ENCODE data around the gene MSN. TPM values are rescaled to one million over a fixed set of nuclear protein-coding genes. Genes with fewer than 3 reads are reported as not detected.

MSN gene
- polyA plus RNA-seq, 1 donor = 118 TPM

DNA sequence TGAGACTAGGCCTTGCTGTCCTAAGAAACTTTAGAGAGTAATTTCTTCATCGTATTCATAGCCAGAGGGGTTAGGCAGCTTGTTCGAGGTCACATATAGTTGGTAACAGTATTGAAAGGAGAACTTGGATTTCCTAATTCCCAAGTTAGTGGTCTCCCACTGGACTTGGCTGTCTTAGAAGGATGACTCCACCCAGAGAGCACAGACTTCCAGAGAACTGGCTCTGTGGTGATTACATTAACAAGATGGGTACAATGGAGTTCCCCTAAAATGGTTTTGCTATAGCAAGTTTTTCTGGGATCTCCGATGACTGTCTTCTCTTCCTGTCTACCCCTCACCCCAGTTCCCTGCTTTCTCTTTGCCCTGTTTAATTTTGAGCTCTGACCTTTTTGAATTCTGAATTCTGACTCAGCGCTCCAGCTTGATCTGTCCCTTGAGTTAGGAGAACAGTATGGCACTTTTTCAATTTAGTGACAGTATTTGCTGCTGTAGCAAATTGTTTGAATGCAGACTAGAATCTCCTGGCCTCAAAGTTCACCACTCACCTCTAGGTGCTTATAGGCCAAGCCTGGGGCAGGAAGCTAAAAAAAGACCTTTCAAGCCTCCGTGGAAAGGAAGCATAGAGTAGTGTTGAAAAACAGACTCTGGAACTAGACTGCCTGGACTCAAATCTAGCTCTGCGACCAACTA, 6.9 kb downstream of the MSN start:
- DNase-seq = no peak

DNA sequence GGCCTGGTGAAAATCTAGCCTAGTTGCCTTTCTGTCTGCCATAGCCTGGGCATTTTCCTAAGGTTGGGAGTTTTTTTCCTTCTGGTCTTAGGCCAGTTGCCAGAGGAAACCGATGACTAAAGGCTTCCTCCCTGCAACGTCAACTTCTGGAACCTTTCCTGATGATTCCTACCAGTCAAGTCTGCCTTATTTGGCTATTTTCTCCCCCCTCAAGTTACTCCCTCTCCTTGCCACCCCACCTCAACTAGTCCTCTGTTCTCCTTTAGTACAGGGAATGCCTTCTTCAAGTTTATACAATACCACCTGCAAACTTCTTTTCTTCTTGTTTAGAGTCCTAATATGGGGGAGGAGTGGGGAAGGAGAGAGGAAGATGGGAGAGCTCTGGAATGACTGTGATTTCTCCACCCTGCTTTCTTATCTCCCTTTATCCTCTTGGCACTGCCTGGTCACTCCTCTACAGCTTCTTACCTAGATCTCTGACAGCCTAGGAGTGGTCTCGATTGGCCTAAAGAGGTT, 10.6 kb downstream of the MSN start:
- DNase-seq = peak; percentile 36

DNA sequence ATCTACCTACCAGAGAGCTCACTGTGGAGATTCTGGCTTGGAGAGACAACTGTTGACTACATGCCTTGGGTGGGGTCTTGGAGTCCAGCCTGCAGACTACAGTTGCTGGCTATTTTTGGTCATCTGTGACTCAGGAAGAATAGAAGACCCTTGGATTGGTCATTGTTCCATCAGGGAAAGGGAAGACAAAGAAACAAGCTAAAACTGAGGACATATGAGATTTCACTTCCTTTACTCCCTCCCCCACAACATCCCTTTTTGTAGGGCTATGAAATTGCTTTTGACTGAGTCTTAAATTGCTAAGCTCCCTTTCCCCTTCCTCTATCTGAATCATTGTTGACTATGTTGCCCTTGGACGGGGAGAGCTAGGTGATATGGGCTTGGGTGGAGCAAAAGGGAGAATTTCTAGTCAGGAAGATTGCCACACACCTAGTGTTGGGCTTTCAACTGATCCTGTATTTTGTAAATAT, 11.7 kb downstream of the MSN start:
- DNase-seq = no peak

DNA sequence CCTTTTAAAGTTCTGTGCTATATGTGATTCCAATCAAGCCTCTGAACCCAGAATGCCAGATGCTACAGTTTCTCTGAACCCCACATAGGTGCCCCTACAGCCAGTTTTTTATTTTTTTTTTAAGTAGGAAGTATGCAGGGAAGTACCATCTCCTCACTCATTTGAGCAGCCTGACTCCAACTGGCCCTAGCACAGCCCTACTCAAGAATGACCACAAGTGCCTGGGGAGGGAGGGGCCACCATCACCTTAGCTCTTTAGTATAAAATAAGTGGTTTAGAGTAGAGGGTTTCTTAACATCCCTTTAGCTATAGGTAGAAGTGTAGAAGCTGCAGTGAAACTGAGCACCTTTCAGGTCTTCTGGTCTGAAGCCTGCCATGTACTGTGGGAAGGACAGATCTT, 14.4 kb downstream of the MSN start:
- DNase-seq = no peak

DNA sequence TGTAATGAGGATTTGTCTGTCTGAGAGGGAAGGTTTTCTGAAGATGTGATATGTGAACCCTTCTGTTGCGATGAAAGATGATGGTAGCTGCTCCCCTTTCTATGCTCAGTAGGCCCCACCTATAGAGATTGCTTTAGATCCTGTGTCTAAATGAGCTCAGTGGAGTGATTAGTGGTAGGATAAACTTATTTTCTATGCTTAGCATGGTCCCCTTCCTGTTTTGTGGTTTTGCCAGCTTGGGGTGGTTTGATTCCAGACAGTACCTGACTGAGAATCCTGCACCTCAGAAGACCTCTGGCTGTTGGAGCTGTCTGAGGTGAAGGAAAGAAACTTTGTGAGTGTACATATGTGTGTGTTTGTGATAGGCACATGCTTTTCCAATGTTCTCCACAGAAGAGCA, 17.7 kb downstream of the MSN start:
- DNase-seq = no peak

DNA sequence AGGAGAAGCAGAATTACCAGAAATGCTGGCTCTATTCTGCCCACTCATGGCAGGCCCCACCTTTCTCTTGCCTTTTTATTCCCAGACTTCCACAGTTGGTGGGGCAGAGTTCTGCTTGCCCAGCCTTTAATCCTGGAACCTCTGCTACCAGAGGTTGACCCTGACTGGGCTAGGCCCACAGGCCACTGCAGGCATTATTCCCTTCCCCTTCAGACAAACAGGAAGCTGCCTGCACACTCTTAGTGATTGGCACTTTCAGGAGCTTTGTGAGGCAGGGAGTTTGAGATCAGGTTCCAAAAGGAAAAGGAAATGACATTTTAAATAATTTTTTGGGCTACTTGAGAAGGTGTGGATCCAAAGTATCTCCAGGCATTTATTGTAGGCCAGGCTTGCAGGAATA, 18.8 kb downstream of the MSN start:
- DNase-seq = no peak

DNA sequence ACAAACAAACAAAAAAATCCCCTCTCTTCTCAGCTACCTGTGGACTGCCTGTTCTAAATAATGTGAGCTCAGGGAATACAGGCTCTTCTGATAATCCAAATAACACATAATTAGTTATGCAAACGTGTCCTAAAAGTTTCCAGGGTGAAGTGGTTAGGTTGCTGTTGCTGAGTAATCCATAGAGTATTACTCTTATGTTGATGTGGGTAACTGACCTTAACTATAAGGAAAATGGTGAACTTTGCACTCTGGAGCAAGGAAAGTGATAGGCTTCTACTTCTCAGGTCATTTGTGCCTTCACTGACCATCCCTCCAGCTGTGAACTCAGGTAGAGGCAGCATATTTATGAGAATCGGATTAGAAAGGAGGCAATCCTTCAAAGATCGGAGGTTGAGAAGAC, 19.9 kb downstream of the MSN start:
- DNase-seq = no peak

DNA sequence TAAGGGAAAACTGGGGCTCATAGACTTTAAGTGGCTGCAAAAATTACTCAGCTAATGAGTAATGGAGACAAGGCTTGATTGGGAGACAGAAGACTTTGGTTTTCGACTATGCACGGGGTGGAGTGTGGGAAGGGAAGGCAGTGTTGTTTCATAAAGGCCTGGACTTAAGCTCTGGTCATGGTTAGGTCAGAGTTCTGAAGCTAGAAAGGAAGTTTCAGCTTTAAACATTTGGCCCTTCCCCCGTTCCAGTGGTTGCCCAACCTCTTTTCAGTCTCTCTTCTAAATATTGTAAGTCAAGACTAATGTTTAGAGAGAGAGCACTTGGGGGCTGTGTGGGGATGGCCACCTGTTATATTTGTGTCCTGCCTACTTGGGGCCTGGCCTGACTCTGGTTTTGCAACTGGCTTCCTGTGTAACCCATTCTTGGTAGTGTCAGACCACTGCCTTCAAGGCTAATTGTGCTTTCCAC, 21.0 kb downstream of the MSN start:
- no peak for DNase-seq

DNA sequence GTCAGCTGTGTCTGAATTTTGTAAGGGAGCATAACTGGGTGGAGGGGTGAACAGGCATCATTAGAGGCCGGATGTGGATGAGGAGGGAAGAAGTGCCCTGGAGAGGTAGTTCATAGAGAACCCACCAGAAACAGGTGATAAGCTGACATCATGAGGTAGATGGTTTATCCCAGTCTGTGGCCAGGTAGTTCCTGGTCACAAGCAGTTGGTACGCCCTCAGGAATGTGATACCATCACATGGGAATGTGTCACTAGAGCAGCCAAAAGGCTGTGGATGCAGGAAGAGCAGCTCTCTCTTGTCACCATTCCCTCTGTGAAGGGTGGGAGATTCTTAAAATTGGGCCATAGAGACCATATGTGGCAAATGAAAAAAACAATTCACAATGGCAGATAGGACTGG, 21.9 kb downstream of the MSN start:
- no peak for DNase-seq

DNA sequence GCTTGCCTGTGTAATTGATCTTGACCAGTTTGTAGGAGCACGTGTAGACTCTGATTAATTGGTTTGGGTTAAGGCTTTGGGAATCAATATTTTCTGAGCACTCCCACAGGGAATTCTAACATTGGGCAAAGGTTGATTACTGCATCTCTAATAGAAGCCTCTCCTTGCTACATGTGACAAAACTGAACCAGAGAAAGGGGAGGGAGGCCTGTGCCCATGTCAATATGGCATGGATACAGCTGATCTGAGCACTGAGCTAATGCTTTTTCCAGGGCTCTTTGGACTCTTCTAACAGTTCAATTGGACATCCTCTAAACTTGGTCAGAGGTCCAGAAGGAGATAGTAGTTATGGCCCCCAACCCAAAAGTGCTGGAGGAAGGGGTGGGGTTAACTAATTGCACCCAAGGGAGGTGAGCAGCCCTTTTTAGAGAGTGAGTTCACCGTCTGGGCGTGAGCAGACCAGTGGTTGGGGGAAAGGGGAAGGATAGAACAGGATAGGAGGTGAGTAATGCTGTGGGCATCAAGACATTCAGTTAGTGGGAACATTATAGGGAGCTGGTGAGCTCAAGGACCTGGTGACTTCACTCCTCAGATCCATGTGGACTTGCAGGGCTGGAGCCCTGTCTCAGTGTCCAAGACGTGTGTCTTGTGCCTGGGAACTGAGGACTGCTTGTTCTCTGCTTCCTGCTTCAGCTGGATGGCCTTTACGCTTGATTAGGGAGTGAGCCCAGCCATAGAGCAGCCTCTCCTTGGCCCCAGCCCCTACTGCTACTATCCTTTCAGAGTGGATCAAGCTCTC, 22.8 kb downstream of the MSN start:
- no peak for DNase-seq

DNA sequence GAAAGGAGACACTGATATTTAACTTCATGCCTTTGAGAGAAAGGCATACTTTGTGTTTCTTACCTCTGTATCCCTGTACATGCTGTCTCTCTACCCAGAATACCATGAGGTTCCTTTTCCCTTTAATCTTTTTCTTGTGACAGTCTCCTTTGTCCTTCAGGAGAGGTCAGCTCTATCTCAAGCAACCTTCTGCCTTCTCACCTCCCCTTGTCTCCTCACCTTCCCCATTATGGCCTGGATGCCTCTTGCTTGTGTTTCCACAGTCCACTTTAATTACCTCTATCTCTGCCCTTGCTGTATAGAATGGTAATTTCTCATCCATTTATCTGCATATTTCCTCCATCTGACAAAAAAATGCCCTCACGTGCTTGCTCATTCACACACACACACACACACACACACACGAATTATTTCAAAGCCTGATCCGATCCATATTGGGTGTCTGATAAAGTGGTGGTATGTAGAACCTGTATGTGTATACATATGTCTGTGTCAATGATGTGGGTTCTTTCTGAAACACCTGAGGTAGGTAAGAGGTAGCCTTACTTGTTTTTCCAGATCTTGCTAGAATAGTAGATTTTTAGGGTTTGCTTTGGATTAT, 28.5 kb downstream of the MSN start:
- DNase-seq = no peak

DNA sequence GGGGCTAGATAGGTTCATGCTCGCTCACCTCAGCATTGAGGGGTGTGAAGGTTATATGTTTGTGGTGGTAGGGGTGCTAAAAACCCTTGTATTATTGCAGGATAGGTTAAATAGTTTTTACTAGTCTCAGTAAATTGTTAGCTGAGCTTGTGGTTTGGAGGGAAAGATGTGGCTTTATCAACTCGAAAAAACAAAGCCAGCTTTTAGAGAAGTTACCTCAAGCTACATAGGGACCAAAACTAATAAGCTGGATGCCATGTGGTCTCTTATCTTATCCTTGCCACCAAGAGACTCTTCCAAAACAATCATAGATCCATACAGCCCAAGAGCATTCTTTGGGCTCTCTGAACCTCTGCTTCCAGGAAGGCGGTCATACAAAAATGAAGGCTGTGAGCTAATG, 29.2 kb downstream of the MSN start:
- DNase-seq = no peak

DNA sequence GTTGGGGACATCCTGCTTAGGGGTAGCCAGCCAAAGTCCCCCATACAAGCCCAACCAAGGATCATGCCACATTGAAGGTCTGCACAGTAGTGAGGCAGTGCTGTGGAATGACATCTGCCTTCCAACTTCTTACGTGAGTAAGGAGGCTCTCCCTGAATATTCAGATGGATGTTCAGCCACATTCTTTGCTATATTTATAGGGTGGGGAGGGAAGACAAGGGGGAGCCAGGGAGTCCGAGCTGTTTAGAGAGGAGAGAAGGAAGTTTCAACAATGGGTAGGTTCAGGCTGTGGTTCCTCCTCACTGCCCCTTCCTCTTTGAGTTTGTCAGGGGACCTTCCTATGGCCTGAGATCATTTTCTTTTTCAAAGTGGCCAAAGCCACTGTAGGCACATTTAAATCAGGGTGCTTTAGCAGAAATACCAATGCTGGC, 29.8 kb downstream of the MSN start:
- no peak for DNase-seq

DNA sequence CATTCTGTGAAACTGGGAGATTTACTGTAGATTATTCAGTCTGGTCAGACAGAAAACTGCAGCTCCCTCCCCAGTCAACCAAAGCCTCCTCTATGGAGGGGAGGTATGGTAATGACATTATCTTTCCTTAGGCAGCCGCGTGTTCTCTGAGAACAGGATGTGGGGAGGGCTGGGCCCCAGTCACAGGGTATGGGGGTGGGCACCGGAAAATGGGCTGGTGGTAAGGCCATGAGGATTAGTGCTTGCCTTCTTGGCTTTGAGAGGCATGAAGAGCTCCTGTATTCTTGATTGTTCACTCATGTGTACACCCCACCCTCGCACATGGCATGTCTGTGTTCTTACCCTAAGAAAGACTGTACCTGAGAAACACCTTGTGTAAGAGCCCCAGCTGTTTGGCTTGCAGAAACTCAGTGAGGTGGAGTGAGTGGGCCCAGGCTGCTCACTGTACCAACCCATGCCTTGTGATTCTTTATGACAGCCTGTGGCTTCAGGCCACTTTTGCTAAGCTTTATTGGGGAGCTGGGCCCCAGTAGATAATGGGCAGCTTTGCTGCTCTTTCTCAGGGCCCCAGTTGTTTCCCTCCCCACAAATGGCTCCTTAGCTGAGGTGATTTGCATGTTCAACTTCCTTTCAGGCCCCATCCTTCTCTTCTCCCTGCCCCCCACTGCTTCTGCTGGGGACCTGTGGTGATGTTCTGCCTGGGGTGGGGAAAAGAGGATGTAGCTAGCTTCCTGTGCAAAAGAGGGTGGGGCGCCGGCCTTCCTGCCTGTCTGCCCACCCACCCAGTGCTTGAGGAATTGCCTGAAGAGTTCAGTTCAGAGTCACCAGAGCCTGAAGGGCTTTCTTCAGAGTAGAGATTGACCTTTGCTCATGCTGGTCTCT, 30.7 kb downstream of the MSN start:
- no peak for DNase-seq

DNA sequence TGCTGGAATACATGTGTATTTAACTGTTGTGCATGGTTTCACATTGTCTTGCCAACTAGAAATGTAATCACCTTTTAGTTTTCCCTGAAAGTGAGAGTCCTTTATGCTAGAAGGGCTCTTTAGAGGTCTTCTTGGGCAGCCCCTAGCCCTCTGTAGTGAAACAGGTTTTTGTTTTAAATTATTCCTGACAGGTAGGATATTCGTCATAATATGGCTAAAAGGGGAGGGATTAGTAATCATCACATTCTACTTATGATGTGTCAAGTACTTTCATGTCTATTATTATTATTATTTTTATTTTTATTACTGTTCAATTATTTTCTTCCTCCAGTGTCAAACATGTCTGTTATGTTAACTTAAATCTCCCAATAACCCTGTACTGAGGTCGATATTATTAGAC, 35.5 kb downstream of the MSN start:
- DNase-seq = no peak

DNA sequence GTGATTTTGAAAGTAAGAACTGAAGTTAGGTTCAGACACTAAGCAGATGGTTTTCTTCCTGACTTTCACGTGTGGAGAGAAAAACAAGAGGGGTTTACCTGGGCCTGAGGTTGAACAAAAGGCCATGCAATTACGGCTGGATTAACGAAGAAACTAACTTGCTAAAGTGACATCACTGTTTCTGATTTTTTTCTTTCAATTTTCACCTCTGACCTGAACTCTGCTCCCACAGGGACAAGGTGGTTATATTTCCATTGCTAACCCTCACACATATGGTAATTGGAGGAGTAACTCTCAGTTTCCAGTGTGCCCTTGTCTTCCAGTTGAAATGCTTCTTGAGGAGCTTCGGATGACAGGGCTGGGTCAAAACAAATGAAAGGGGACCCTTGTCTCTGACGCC, 38.0 kb downstream of the MSN start:
- no peak for DNase-seq

DNA sequence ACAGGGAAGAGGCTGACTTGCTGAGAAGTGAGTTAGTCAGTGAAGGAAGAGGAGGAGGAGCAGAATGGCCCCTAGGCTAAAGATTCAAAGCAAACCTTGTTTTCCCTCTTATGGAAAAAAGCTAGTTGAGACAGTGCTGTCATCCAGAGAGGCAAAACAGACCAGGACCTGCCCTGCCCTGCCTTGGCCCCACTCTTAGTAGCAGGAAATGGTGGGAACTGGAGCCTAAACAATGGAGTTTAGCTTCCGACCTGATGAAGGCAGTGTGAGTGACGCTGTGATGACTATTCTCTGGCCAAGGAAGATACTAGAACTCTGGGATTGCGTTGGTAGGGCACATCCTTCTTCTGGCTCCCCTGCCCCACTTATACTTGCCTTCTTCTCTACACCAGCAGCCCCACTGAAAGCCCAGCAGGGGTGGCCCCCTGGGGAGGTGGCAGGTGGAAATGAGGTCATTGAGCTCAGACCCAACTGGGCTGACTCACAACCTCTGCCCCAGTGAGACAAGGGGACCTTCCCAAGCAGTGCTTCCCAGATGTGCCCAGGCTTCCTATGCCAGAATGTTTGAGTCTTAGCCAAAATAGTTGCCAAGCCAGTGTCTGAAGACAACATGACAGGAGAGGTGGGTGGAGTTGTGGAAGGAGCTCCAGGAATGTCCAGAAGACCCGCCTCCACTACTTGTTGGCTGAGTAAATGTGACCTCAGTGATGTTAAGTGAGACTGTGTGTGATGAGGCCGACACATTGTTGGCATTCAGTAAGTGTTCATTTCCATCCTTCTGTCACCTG, 38.8 kb downstream of the MSN start:
- DNase-seq = no peak

DNA sequence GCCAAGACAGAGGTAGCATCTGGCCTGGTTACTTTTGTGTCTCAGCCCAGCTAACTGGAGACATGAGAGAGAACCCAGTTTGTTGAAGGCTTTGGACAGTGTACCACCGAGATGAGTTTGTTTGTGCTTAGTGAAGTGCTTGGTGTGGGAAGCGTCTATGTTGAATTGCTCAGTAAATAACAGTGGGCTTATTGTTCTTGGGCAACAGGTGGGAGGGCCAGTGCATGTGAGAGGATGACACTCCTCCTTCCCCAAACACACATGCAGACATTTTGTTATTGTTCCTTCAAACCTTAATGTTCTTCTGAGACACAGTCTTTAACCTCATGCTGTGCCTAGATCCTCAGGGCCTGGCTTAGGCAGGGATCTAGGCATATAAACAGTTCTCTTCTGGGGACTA, 39.7 kb downstream of the MSN start:
- DNase-seq = no peak

DNA sequence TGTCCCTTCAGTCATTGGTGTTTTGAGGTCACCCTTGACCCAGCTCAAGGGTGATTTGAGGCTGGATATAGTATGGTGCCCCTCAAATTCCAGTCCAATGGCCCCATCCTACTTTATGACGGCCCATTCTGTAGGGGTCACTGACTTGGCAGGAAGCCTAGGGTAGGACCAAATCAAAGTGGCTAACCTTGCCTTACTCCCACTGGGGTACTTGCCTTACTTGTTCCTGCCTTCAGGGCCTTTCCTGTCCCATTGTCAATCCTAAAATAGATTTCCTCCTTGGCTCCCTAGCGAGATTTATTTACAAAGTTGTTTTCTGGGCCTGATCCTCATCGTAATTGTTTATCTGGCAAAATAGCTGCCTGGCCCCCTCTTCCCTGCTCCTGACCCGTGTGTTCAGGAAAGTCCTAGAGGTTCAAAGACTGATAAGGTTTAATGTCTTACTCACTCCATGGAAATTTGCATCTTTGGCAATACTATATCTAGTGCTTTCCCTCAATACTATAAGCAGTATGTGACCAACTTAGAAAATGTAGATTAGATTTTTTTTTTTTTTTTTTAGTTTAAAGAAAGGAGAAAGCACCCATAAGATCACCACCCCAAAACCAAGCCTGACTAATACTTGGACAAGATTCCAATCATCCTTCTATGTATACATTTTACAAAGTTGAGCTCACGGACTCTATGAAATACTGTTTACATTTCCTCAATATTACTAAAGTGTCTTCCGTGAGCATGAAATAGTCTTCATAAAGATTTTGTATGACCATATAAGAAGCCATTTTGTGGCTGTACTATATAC, 44.8 kb downstream of the MSN start:
- DNase-seq = no peak

DNA sequence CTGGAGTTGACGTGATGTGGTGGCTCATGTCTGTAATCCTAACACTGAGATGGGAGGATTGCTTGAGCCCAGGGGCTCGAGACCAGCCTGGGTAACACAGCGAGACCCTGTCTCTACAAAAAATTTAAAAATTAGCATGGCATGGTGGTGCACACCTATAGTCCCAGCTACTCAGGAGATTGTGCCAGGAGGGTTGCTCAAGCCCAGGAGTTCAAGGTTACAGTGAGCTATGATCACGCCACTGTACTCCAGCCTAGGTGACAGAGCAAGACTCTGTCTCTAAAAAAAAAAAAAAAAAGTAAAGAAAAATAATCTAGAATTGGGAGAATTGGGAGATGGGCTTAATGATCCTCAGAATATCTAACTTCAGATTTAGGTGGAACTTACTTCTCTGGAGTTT, 51.1 kb downstream of the MSN start:
- DNase-seq = no peak

Measured in hindlimb muscle (tissue), 1 donor.